ENCODE results near the gene UNC79.

Gene UNC79

GRCh38 chr14:93712838-93713724 lies 282.3 kb downstream of the UNC79 start:
- Mint-ChIP-seq H3K4me1 (no peaks in the 10 kb centered on the region), H3K36me3 (no peaks in the 10 kb centered on the region), H3K4me3 (no peak overlapping the region), H3K9me3 (no peaks in the 10 kb centered on the region), H3K27ac (no peak overlapping the region)
- no peak for DNase-seq (ENCODE audit: low spot score in 2 of 2)
- ATAC-seq, result no peak

DNA sequence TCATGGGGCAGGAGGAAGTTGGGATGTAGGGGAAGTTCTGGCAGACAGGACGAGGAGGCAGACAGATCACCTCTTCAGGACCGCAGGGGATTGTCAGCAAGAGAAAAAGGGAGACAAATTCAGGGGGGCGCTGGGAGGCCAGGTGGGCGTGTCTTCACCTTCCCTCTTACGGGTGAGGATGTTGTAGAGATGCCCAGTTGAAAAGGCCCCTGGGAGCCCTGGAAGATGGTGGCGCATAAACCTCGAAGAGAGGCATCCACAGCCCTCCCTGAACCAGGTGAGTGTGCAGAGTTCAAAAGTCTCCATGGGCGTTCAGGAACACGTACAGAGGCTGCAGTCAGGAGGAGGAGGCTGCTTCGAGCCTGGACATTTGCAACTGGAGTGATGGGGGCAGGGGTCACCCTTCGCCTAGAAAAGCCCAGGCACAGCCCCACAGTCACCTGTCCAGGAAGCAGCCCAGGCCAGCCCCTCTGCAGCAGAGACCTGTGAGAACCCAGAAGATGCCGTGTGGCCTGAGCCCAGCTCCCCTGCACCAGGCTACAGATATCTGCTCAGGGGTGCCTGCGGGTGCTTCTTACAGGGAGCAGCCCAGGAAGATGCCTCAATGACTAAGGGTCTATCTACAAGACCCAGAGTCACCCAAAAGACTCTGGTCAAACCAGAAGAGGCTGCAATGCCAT lies 283.1 kb downstream of the UNC79 start:
- H3K27ac Mint-ChIP-seq, result no peak overlapping the region
- no peaks in the 10 kb centered on the region for H3K9me3 Mint-ChIP-seq
- DNase-seq (ENCODE audit: low spot score in 2 of 2) (no peak), ATAC-seq (no peak)
- H3K4me1 Mint-ChIP-seq, result no peaks in the 10 kb centered on the region
- no peak overlapping the region for H3K4me3 Mint-ChIP-seq
- H3K36me3 Mint-ChIP-seq, result no peaks in the 10 kb centered on the region

DNA sequence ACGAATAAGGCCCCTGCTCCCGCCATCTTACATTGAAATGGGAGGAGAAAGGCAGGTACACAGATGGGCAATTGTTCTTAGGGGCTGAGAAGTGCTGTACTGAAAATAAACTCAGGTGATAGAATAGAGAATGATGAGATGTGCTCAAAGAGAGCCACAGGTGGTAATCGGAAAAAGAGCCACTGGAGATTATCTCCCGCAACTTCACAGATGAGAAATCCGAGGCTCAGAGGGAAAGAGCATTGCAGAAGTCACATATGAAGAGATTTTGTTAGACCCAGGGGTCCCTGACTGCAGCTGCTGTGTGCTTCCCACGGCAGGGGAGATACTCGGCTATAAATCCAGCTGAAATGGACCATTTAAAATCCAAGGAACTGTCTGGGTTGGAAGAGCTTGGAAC lies 283.9 kb downstream of the UNC79 start:
- no peak for DNase-seq (ENCODE audit: low spot score in 2 of 2)
- no peak overlapping the region for H3K27ac Mint-ChIP-seq
- no peak overlapping the region for H3K4me3 Mint-ChIP-seq
- no peaks in the 10 kb centered on the region for H3K9me3 Mint-ChIP-seq
- no peak for ATAC-seq
- H3K36me3 Mint-ChIP-seq, result no peaks in the 10 kb centered on the region
- no peaks in the 10 kb centered on the region for H3K4me1 Mint-ChIP-seq

DNA sequence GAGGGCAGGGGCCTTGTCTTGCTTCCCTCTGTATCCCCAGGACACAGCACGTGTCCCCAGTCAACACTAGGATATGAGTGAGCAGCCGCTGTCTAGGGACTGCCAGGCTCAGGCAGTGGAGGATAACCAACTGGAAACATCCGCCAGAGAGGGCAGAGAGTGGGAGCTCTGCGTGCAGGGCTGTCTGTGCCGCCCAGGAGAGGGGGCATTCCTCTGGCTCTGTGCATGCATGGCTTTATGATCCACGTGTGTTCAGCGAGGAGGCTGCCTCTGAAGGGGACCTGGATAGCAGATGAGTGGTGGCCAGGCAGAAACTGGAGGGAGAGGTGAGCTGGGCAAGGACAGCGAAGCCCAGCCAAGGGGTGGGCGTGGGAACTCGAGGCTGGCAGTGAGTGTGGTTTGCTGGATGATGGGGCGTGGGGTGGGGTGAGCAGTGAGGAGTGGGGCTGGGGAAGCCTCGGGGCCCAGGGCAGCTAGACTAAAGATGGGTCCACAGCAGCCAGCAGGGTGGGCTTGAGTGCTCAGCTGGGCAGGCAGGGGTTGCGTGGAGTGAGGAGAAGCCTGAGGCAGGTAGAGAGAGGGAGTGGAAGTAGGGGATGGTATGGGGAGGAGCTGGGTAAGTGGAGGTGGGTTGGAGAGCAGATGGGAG lies 284.7 kb downstream of the UNC79 start:
- Mint-ChIP-seq H3K9me3 (no peaks in the 10 kb centered on the region), H3K4me1 (no peaks in the 10 kb centered on the region), H3K4me3 (no peak overlapping the region), H3K36me3 (no peaks in the 10 kb centered on the region), H3K27ac (no peak overlapping the region)
- no peak for ATAC-seq
- DNase-seq (ENCODE audit: low spot score in 2 of 2), result no peak

GRCh38 chr14:93716002-93716745 lies 285.4 kb downstream of the UNC79 start:
- DNase-seq (ENCODE audit: low spot score in 2 of 2), result no peak
- H3K4me3 Mint-ChIP-seq, result no peak overlapping the region
- H3K9me3 Mint-ChIP-seq, result no peaks in the 10 kb centered on the region
- H3K27ac Mint-ChIP-seq, result no peak overlapping the region
- ATAC-seq, result no peak
- H3K36me3 Mint-ChIP-seq, result no peaks in the 10 kb centered on the region
- no peaks in the 10 kb centered on the region for H3K4me1 Mint-ChIP-seq

DNA sequence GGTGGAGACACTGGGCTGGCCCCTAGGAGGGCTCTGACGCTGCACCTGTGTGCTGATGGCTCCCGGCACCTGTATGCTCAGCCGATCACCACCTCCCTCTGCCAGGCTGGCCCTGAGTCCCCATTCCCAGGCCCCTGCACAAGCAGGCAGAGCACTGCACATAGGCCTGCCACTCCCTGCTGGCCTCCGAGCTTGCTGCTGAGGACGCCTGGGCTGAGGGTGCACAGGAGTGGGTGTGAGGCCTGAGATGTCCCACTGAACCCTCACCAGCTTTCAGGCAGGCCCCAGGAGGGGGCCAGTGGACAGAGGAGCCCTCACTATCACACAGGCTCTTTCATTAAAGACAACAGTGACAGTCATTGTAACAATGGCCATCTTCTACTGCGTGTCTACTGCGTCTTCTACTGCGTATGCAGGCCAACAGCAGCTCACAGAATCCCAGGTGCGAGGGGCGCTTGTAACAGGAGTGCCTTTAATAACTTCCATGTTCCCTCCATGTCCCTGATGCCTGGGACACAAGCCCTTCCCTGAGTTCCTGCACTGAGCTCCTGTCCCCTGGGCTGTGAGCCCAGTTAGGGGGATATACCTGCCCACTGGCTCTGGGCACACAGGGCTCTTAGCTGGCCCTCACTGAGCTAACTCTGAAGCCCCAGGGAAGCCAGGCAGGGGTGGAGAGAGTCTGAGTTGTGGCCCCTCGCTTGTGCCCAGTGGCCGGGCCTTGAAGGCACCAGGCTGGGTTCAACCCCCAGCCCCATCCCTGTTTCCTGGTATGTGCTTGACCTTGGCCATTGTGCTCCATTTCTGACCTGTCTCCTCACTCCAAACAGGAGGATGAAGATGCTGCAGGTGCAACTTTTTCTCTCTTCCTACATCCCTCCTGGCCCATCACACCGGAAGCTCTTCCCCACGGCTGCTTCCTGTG lies 286.3 kb downstream of the UNC79 start:
- DNase-seq (ENCODE audit: low spot score in 2 of 2) (no peak), ATAC-seq (no peak)
- Mint-ChIP-seq H3K9me3 (peaks cover 4% of the 10 kb centered on the region), H3K4me3 (no peak overlapping the region), H3K27ac (no peak overlapping the region), H3K36me3 (no peaks in the 10 kb centered on the region), H3K4me1 (no peaks in the 10 kb centered on the region)

GRCh38 chr14:93717668-93718320 lies 287.1 kb downstream of the UNC79 start:
- H3K9me3 Mint-ChIP-seq, result peaks cover 4% of the 10 kb centered on the region
- no peak for ATAC-seq
- H3K4me3 Mint-ChIP-seq, result no peak overlapping the region

GRCh38 chr14:93719256-93719655 lies 288.5 kb downstream of the UNC79 start:
- H3K4me3 Mint-ChIP-seq, result no peak overlapping the region
- H3K4me1 Mint-ChIP-seq, result no peaks in the 10 kb centered on the region
- no peak for ATAC-seq
- H3K36me3 Mint-ChIP-seq, result no peaks in the 10 kb centered on the region
- peaks cover 4% of the 10 kb centered on the region for H3K9me3 Mint-ChIP-seq
- no peak overlapping the region for H3K27ac Mint-ChIP-seq
- DNase-seq (ENCODE audit: low spot score in 2 of 2), result no peak

More at GRCh38 chr14:93717668-93718320, 287.1 kb downstream of the UNC79 start:
- no peaks in the 10 kb centered on the region for H3K36me3 Mint-ChIP-seq
- H3K4me1 Mint-ChIP-seq, result no peaks in the 10 kb centered on the region
- H3K27ac Mint-ChIP-seq, result no peak overlapping the region
- DNase-seq (ENCODE audit: low spot score in 2 of 2), result no peak

- Mint-ChIP-seq H3K27ac (no peak overlapping the region), H3K9me3 (peaks cover 4% of the 10 kb centered on the region), H3K4me1 (no peaks in the 10 kb centered on the region), H3K4me3 (no peak overlapping the region), H3K36me3 (no peaks in the 10 kb centered on the region)
- DNase-seq (ENCODE audit: low spot score in 2 of 2), result no peak
- ATAC-seq, result no peak
Measured at GRCh38 chr14:93720076-93720815, 289.5 kb downstream of the UNC79 start.

DNA sequence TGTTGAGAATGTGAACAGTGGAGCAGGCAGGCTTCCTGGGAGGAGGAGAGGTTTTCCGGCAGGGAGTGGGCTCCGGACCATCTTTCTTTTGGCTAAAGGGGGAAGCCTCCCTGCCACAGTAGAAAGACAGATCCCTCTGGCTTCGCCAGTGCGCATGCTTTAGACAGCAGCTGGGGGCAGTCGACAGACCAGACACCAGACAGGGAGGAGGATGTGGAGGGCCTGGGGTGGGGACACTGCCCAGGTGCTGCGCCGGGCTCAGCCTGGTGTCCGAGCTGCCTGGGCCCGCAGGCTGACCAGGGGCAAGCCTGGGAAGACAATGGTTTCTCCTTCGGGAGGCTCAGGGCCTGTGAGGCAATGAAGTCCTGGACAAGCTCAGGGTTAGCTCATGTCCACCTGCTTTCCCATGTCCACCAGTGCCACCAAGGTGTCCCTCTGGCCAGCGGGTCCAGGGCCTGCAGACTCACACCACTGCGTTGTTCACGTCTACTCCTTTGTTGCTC lies 290.3 kb downstream of the UNC79 start:
- DNase-seq (ENCODE audit: low spot score in 2 of 2) (no peak), ATAC-seq (no peak)
- H3K36me3 Mint-ChIP-seq, result no peaks in the 10 kb centered on the region
- no peak overlapping the region for H3K4me3 Mint-ChIP-seq
- H3K9me3 Mint-ChIP-seq, result peaks cover 4% of the 10 kb centered on the region
- H3K4me1 Mint-ChIP-seq, result no peaks in the 10 kb centered on the region
- H3K27ac Mint-ChIP-seq, result no peak overlapping the region

- H3K4me3 Mint-ChIP-seq, result no peak overlapping the region
- no peak overlapping the region for H3K27ac Mint-ChIP-seq
- DNase-seq (ENCODE audit: low spot score in 2 of 2) (no peak), ATAC-seq (no peak)
- peaks cover 4% of the 10 kb centered on the region for H3K9me3 Mint-ChIP-seq
- no peaks in the 10 kb centered on the region for H3K36me3 Mint-ChIP-seq
- no peaks in the 10 kb centered on the region for H3K4me1 Mint-ChIP-seq
Measured at GRCh38 chr14:93723001-93723400, 292.3 kb downstream of the UNC79 start.

- H3K4me3 Mint-ChIP-seq, result no peak overlapping the region
- H3K27ac Mint-ChIP-seq, result no peak overlapping the region
- no peaks in the 10 kb centered on the region for H3K36me3 Mint-ChIP-seq
- no peak for ATAC-seq
- H3K4me1 Mint-ChIP-seq, result peaks cover 7% of the 10 kb centered on the region
- DNase-seq (ENCODE audit: low spot score in 2 of 2), result no peak
- H3K9me3 Mint-ChIP-seq, result peaks cover 4% of the 10 kb centered on the region
Measured at GRCh38 chr14:93725002-93725582, 294.4 kb downstream of the UNC79 start.

DNA sequence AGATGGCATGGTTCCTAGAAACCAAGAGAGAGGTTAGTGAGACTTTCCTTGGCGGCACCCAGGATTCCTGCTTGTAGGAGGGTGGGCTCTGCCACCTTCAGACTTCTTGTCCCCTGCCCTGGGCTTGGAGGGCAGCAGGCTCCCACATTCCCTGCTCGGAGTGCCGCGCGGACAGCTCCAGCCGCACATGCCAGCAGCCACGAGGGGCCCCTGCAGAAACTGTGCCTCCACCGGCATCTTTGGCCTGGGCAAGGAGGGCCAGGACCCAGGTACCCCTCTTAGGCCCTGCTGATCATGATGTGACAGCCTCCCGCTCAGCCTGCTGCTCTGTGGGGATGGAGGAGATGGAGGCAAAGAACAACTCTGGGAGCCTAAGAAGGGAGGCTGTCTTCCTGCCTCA lies 295.3 kb downstream of the UNC79 start:
- no peak for DNase-seq (ENCODE audit: low spot score in 2 of 2)
- H3K4me1 Mint-ChIP-seq, result peaks cover 7% of the 10 kb centered on the region

More for the DNA sequence above, 295.3 kb downstream of the UNC79 start:
- Mint-ChIP-seq H3K36me3 (no peaks in the 10 kb centered on the region), H3K27ac (no peak overlapping the region), H3K9me3 (peaks cover 4% of the 10 kb centered on the region), H3K4me3 (no peak overlapping the region)
- ATAC-seq, result no peak

All from stimulated activated effector memory CD8-positive, alpha-beta T cell treated with anti-CD3 and anti-CD28 coated beads, Interleukin-12 subunit alpha, Interleukin-12 subunit beta, amount 100 ng/mL, for 72 hours (primary cell).